Measurements from ENCODE around the gene ASF1B. TPM values are rescaled to one million over a fixed set of nuclear protein-coding genes. Genes with fewer than 3 reads are reported as not detected.
"Not testable (repeated sequence)": the region's sequence is repeated elsewhere in the genome, so short reads cannot be mapped to it uniquely, and the experiment has no call there.

ASF1B gene
- total RNA-seq, 1 experiment from 2014 or later, result 38.4 TPM

- TF ChIP-seq ZNF671 (CRISPR knock-in tag; IDR thresholded peaks at IDR 0.05) (no peak), TEAD4 (CRISPR knock-in tag; IDR thresholded peaks at IDR 0.05) (no peak), ZNF138 (CRISPR knock-in tag; conservative IDR thresholded peaks at IDR 0.05) (no peak), ETV6 (CRISPR knock-in tag; IDR thresholded peaks at IDR 0.05) (no peak), ZNF396 (CRISPR knock-in tag; IDR thresholded peaks at IDR 0.05; ENCODE audit: borderline replicate concordance) (no peak)
- TF ChIP-seq, protein P1, sequence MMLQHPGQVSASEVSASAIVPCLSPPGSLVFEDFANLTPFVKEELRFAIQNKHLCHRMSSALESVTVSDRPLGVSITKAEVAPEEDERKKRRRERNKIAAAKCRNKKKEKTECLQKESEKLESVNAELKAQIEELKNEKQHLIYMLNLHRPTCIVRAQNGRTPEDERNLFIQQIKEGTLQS (CRISPR knock-in tag; conservative IDR thresholded peaks at IDR 0.05), result no peak
Observed at GRCh38 chr19:14182476-14182875, 46.1 kb upstream of the ASF1B start (continued).

GRCh38 chr19:14181906-14182305 lies 45.5 kb upstream of the ASF1B start:
- no peaks in the 10 kb centered on the region for H3K9me3 Mint-ChIP-seq
- ChIA-PET POLR2A (no interaction called here), CTCF (no interaction called here)
- ATAC-seq, result no peak
- TF ChIP-seq, protein P2, sequence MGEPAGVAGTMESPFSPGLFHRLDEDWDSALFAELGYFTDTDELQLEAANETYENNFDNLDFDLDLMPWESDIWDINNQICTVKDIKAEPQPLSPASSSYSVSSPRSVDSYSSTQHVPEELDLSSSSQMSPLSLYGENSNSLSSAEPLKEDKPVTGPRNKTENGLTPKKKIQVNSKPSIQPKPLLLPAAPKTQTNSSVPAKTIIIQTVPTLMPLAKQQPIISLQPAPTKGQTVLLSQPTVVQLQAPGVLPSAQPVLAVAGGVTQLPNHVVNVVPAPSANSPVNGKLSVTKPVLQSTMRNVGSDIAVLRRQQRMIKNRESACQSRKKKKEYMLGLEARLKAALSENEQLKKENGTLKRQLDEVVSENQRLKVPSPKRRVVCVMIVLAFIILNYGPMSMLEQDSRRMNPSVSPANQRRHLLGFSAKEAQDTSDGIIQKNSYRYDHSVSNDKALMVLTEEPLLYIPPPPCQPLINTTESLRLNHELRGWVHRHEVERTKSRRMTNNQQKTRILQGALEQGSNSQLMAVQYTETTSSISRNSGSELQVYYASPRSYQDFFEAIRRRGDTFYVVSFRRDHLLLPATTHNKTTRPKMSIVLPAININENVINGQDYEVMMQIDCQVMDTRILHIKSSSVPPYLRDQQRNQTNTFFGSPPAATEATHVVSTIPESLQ (CRISPR knock-in tag; IDR thresholded peaks at IDR 0.05), result no peak
- no peak for TF ChIP-seq ZNF138 (CRISPR knock-in tag; conservative IDR thresholded peaks at IDR 0.05)
- no peak for TF ChIP-seq TEAD4 (CRISPR knock-in tag; IDR thresholded peaks at IDR 0.05)
- no peak for TF ChIP-seq JAZF1 (CRISPR knock-in tag; IDR thresholded peaks at IDR 0.05)
- TF ChIP-seq, protein P3, sequence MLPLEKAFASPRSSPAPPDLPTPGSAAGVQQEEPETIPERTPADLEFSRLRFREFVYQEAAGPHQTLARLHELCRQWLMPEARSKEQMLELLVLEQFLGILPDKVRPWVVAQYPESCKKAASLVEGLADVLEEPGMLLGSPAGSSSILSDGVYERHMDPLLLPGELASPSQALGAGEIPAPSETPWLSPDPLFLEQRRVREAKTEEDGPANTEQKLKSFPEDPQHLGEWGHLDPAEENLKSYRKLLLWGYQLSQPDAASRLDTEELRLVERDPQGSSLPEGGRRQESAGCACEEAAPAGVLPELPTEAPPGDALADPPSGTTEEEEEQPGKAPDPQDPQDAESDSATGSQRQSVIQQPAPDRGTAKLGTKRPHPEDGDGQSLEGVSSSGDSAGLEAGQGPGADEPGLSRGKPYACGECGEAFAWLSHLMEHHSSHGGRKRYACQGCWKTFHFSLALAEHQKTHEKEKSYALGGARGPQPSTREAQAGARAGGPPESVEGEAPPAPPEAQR (CRISPR knock-in tag; IDR thresholded peaks at IDR 0.05), result no peak
- TF ChIP-seq ZNF219 (CRISPR knock-in tag; IDR thresholded peaks at IDR 0.05; ENCODE audit: borderline replicate concordance), result no peak
- TF ChIP-seq GTF2I (CRISPR knock-in tag; conservative IDR thresholded peaks at IDR 0.05), result no peak
- TF ChIP-seq ZNF671 (CRISPR knock-in tag; IDR thresholded peaks at IDR 0.05), result no peak
- no peak for TF ChIP-seq FOXJ3 (CRISPR knock-in tag; IDR thresholded peaks at IDR 0.05; ENCODE audit: borderline replicate concordance)
- no peak for TF ChIP-seq CREB1 (CRISPR knock-in tag; IDR thresholded peaks at IDR 0.05)
- TF ChIP-seq, protein P4, sequence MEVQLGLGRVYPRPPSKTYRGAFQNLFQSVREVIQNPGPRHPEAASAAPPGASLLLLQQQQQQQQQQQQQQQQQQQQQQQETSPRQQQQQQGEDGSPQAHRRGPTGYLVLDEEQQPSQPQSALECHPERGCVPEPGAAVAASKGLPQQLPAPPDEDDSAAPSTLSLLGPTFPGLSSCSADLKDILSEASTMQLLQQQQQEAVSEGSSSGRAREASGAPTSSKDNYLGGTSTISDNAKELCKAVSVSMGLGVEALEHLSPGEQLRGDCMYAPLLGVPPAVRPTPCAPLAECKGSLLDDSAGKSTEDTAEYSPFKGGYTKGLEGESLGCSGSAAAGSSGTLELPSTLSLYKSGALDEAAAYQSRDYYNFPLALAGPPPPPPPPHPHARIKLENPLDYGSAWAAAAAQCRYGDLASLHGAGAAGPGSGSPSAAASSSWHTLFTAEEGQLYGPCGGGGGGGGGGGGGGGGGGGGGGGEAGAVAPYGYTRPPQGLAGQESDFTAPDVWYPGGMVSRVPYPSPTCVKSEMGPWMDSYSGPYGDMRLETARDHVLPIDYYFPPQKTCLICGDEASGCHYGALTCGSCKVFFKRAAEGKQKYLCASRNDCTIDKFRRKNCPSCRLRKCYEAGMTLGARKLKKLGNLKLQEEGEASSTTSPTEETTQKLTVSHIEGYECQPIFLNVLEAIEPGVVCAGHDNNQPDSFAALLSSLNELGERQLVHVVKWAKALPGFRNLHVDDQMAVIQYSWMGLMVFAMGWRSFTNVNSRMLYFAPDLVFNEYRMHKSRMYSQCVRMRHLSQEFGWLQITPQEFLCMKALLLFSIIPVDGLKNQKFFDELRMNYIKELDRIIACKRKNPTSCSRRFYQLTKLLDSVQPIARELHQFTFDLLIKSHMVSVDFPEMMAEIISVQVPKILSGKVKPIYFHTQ (CRISPR knock-in tag; IDR thresholded peaks at IDR 0.05), result no peak
- no peak for TF ChIP-seq SMAD4 (CRISPR knock-in tag; IDR thresholded peaks at IDR 0.05)
- TF ChIP-seq ZNF232 (CRISPR knock-in tag; IDR thresholded peaks at IDR 0.05), result no peak
- TF ChIP-seq PREB (CRISPR knock-in tag; IDR thresholded peaks at IDR 0.05; ENCODE audit: borderline replicate concordance), result no peak
- TF ChIP-seq, protein P5, sequence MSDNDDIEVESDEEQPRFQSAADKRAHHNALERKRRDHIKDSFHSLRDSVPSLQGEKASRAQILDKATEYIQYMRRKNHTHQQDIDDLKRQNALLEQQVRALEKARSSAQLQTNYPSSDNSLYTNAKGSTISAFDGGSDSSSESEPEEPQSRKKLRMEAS (CRISPR knock-in tag; IDR thresholded peaks at IDR 0.05), result no peak
- no peak for TF ChIP-seq ZNF532 (CRISPR knock-in tag; IDR thresholded peaks at IDR 0.05; ENCODE audit: borderline replicate concordance)
- no peak for TF ChIP-seq EMX1 (CRISPR knock-in tag; IDR thresholded peaks at IDR 0.05)
- TF ChIP-seq ZMAT4 (CRISPR knock-in tag; IDR thresholded peaks at IDR 0.05), result no peak
- H3K27ac Mint-ChIP-seq, result no peak overlapping the region
- peaks cover 5% of the 10 kb centered on the region for H3K4me1 Mint-ChIP-seq
- H3K27me3 Mint-ChIP-seq (ENCODE audit: low read depth), result no peaks in the 10 kb centered on the region
- no peak for DNase-seq (ENCODE audit: low spot score)
- no peak overlapping the region for H3K4me3 Mint-ChIP-seq
- peaks cover 9% of the 10 kb centered on the region for H3K36me3 Mint-ChIP-seq

DNA sequence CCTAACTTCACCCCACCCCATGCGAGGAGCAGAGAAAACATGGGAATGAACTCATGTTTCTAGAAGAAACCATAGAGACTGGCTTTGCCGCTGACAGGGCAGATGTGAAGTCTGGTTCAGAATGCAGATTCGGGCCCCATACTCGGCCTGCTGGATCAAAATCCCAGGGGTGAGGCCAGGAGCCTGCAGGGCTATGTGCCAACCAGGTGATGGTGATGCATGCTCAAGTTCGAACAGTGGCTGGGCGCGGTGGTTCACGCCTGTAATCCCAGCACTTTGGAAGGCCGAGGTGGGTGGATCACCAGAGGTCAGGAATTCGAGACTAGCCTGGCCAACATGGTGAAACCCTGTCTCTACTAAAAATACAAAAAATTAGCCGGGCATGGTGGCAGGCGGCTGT lies 44.8 kb upstream of the ASF1B start:
- H3K9me3 Mint-ChIP-seq; H3K4me3 Mint-ChIP-seq; H3K27ac Mint-ChIP-seq; DNase-seq (ENCODE audit: low spot score); ATAC-seq; POLR2A ChIA-PET; H3K4me1 Mint-ChIP-seq; H3K27me3 Mint-ChIP-seq (ENCODE audit: low read depth): not testable (repeated sequence)
- CTCF ChIA-PET, result interaction anchor here (1.4 kb wide), 1 partner anchor 167 kb away, joined by 3 read pairs; no protein-coding TSS in a partner anchor
- H3K36me3 Mint-ChIP-seq, result peaks cover 14% of the 10 kb centered on the region

All from WTC11 (cell line).